Activated naive CD8-positive, alpha-beta T cell treated with anti-CD3 and anti-CD28 coated beads, Interleukin-2, amount 10 ng/mL, durations not matched to agents 7 days and 5 days (primary cell): Measurements from ENCODE around the gene COP1. TPM values are rescaled to one million over a fixed set of nuclear protein-coding genes. Genes with fewer than 3 reads are reported as not detected.
"Not testable (repeated sequence)": the region's sequence is repeated elsewhere in the genome, so short reads cannot be mapped to it uniquely, and the experiment has no call there.

Experiments
- ATAC-seq: fragments of 150-1000 bp; cut with Tn5 transposase; one replicate; pipeline ENCODE4 v1.10.0; 2021; ENCODE audit warnings: low read depth, moderate library complexity
- POLR2A ChIA-PET: fragments of 350-600 bp; sonication (Branson Sonifier 250); formaldehyde crosslinking; loops from one replicate; lab custom pipeline; 2021; ENCODE audit warnings: antibody characterized with exemption; lab: Charles Lee
- DNase-seq: peaks from one replicate; pipeline ENCODE4 v3.0.0; 2021
- H3K27ac Mint-ChIP-seq: one replicate; pipeline ENCODE4 v1.8.0; 2022; ENCODE audit warnings: mild to moderate bottlenecking, mixed read lengths
- H3K27me3 Mint-ChIP-seq: one replicate; pipeline ENCODE4 v1.8.0; 2022; ENCODE audit warnings: mild to moderate bottlenecking, moderate library complexity, mixed read lengths
- H3K36me3 Mint-ChIP-seq: one replicate; pipeline ENCODE4 v1.8.0; 2021; ENCODE audit warnings: mild to moderate bottlenecking, mixed read lengths
- H3K4me1 Mint-ChIP-seq: one replicate; pipeline ENCODE4 v1.8.0; 2021; ENCODE audit warnings: mixed read lengths
- H3K4me3 Mint-ChIP-seq: one replicate; pipeline ENCODE4 v1.8.0; 2022; ENCODE audit warnings: mild to moderate bottlenecking, moderate library complexity, mixed read lengths
- H3K9me3 Mint-ChIP-seq: one replicate; pipeline ENCODE4 v1.8.0; 2021; ENCODE audit warnings: mixed read lengths
- total RNA-seq, 2 experiments: library from RNA; stranded (reverse); gene quantifications; one replicate each; pipeline ENCODE4 v1.2.3, GENCODE V29; 2021

COP1 gene
- total RNA-seq, 2 experiments from 2014 or later = 43.2 to 46.8 TPM

GRCh38 chr1:176033474-176033873 is 173.6 kb downstream of the COP1 start:
- DNase-seq (no peak), ATAC-seq (no peak)
- POLR2A ChIA-PET = no interaction called here
- Mint-ChIP-seq H3K27me3 (no peaks in the 10 kb centered on the region), H3K9me3 (peaks cover 2% of the 10 kb centered on the region), H3K4me1 (no peaks in the 10 kb centered on the region), H3K36me3 (peaks cover 40% of the 10 kb centered on the region), H3K4me3 (no peak overlapping the region), H3K27ac (no peak overlapping the region)

- POLR2A ChIA-PET = interaction anchor here (0.5 kb wide), 1 partner anchor 16 kb away, joined by 3 read pairs; no protein-coding TSS in a partner anchor
- H3K9me3 Mint-ChIP-seq = no peaks in the 10 kb centered on the region
- H3K4me3 Mint-ChIP-seq = no peak overlapping the region
- no peak overlapping the region for H3K27ac Mint-ChIP-seq
- peaks cover 1% of the 10 kb centered on the region for H3K4me1 Mint-ChIP-seq
- no peak for ATAC-seq
- no peaks in the 10 kb centered on the region for H3K27me3 Mint-ChIP-seq
- peaks cover 37% of the 10 kb centered on the region for H3K36me3 Mint-ChIP-seq
- no peak for DNase-seq
Observed at GRCh38 chr1:176032040-176032645, 174.9 kb downstream of the COP1 start.

GRCh38 chr1:176029609-176030008 is 177.5 kb downstream of the COP1 start:
- ATAC-seq = no peak
- H3K36me3 Mint-ChIP-seq = peaks cover 23% of the 10 kb centered on the region
- H3K9me3 Mint-ChIP-seq = no peaks in the 10 kb centered on the region
- H3K4me3 Mint-ChIP-seq = no peak overlapping the region
- H3K27me3 Mint-ChIP-seq = no peaks in the 10 kb centered on the region
- H3K27ac Mint-ChIP-seq = no peak overlapping the region
- DNase-seq = no peak
- H3K4me1 Mint-ChIP-seq = peaks cover 1% of the 10 kb centered on the region
- POLR2A ChIA-PET = no interaction called here

GRCh38 chr1:176029155-176029554 is 177.9 kb downstream of the COP1 start:
- ATAC-seq (no peak), DNase-seq (no peak)
- H3K4me3 Mint-ChIP-seq = no peak overlapping the region
- H3K9me3 Mint-ChIP-seq = no peaks in the 10 kb centered on the region
- no peak overlapping the region for H3K27ac Mint-ChIP-seq
- H3K4me1 Mint-ChIP-seq = peaks cover 1% of the 10 kb centered on the region
- POLR2A ChIA-PET = no interaction called here
- H3K36me3 Mint-ChIP-seq = peaks cover 25% of the 10 kb centered on the region
- no peaks in the 10 kb centered on the region for H3K27me3 Mint-ChIP-seq

- H3K27ac Mint-ChIP-seq, H3K9me3 Mint-ChIP-seq, H3K4me3 Mint-ChIP-seq, ATAC-seq, H3K4me1 Mint-ChIP-seq, POLR2A ChIA-PET, DNase-seq, H3K27me3 Mint-ChIP-seq: not testable (repeated sequence)
- H3K36me3 Mint-ChIP-seq = peaks cover 28% of the 10 kb centered on the region
Observed at GRCh38 chr1:176027934-176028333, 179.2 kb downstream of the COP1 start.

GRCh38 chr1:176022574-176022973 is 184.5 kb downstream of the COP1 start:
- Mint-ChIP-seq H3K4me3 (no peak overlapping the region), H3K27ac (no peak overlapping the region), H3K27me3 (no peaks in the 10 kb centered on the region), H3K9me3 (no peaks in the 10 kb centered on the region), H3K4me1 (peaks cover 3% of the 10 kb centered on the region), H3K36me3 (peaks cover 23% of the 10 kb centered on the region)
- DNase-seq = no peak
- ATAC-seq = no peak
- POLR2A ChIA-PET = no interaction called here

GRCh38 chr1:176017722-176018121 is 189.4 kb downstream of the COP1 start:
- POLR2A ChIA-PET = no interaction called here
- Mint-ChIP-seq H3K36me3 (peaks cover 16% of the 10 kb centered on the region), H3K27ac (no peak overlapping the region), H3K27me3 (no peaks in the 10 kb centered on the region), H3K4me1 (peaks cover 3% of the 10 kb centered on the region), H3K9me3 (no peaks in the 10 kb centered on the region), H3K4me3 (no peak overlapping the region)
- DNase-seq (no peak), ATAC-seq (no peak)

- Mint-ChIP-seq H3K27ac (no peak overlapping the region), H3K36me3 (peaks cover 22% of the 10 kb centered on the region), H3K27me3 (no peaks in the 10 kb centered on the region), H3K9me3 (peaks cover 5% of the 10 kb centered on the region), H3K4me1 (no peaks in the 10 kb centered on the region), H3K4me3 (no peak overlapping the region)
- no peak for ATAC-seq
- no peak for DNase-seq
- POLR2A ChIA-PET = no interaction called here
Observed at GRCh38 chr1:176009951-176010350, 197.1 kb downstream of the COP1 start.

GRCh38 chr1:176007756-176008389 is 199.2 kb downstream of the COP1 start:
- H3K9me3 Mint-ChIP-seq, H3K4me1 Mint-ChIP-seq, POLR2A ChIA-PET, ATAC-seq, H3K27me3 Mint-ChIP-seq, H3K4me3 Mint-ChIP-seq, H3K27ac Mint-ChIP-seq, DNase-seq: not testable (repeated sequence)
- H3K36me3 Mint-ChIP-seq = peaks cover 21% of the 10 kb centered on the region

GRCh38 chr1:175994660-175995059 is 212.4 kb downstream of the COP1 start:
- H3K36me3 Mint-ChIP-seq = peaks cover 27% of the 10 kb centered on the region
- DNase-seq, H3K27ac Mint-ChIP-seq, H3K4me1 Mint-ChIP-seq, H3K9me3 Mint-ChIP-seq, ATAC-seq, H3K4me3 Mint-ChIP-seq, POLR2A ChIA-PET, H3K27me3 Mint-ChIP-seq: not testable (repeated sequence)

- H3K27ac Mint-ChIP-seq, H3K4me3 Mint-ChIP-seq, H3K9me3 Mint-ChIP-seq, POLR2A ChIA-PET, H3K27me3 Mint-ChIP-seq, DNase-seq, H3K4me1 Mint-ChIP-seq, ATAC-seq: not testable (repeated sequence)
- H3K36me3 Mint-ChIP-seq = peaks cover 34% of the 10 kb centered on the region
Observed at GRCh38 chr1:175992825-175993224, 214.3 kb downstream of the COP1 start.

GRCh38 chr1:175992202-175992601 is 214.9 kb downstream of the COP1 start:
- H3K36me3 Mint-ChIP-seq = peaks cover 35% of the 10 kb centered on the region
- H3K4me3 Mint-ChIP-seq, H3K27me3 Mint-ChIP-seq, ATAC-seq, DNase-seq, H3K27ac Mint-ChIP-seq, H3K4me1 Mint-ChIP-seq, H3K9me3 Mint-ChIP-seq, POLR2A ChIA-PET: not testable (repeated sequence)

GRCh38 chr1:175984813-175985212 is 222.3 kb downstream of the COP1 start:
- Mint-ChIP-seq H3K4me1 (no peaks in the 10 kb centered on the region), H3K27me3 (no peaks in the 10 kb centered on the region), H3K36me3 (peaks cover 70% of the 10 kb centered on the region), H3K4me3 (no peak overlapping the region), H3K9me3 (peaks cover 13% of the 10 kb centered on the region), H3K27ac (no peak overlapping the region)
- DNase-seq (no peak), ATAC-seq (no peak)
- POLR2A ChIA-PET = no interaction called here

GRCh38 chr1:175984057-175984812 is 222.9 kb downstream of the COP1 start:
- ATAC-seq (no peak), DNase-seq (no peak)
- peaks cover 70% of the 10 kb centered on the region for H3K36me3 Mint-ChIP-seq
- H3K27me3 Mint-ChIP-seq = no peaks in the 10 kb centered on the region
- POLR2A ChIA-PET = no interaction called here
- H3K4me3 Mint-ChIP-seq = no peak overlapping the region
- H3K9me3 Mint-ChIP-seq = peaks cover 13% of the 10 kb centered on the region
- H3K4me1 Mint-ChIP-seq = no peaks in the 10 kb centered on the region
- H3K27ac Mint-ChIP-seq = no peak overlapping the region
